Body of pancreas (tissue), 4 donors: Measurements from ENCODE around the gene OTOP1.

Source experiments
- CTCF ChIP-seq, 7 experiments: fragments of 450-650 bp in 4 of 7; fragments of 200-600 bp in 3 of 7; sonication (generic) in 3 of 7; IDR thresholded peaks; one replicate each; pipeline ENCODE4 v1.5.1; 2016 to 2019; ENCODE audit warnings: antibody characterized with exemption in 7 of 7
- POLR2A ChIP-seq, 3 donors: fragments of 450-650 bp; IDR thresholded peaks; one replicate each; pipeline ENCODE4 v1.6.1; 2016; ENCODE audit warnings: antibody characterized with exemption in 3 of 3, mild to moderate bottlenecking in 2 of 3

GRCh38 chr4:4217113-4217512, 9.6 kb downstream of the OTOP1 start:
- TF ChIP-seq CTCF (IDR thresholded peaks at IDR 0.05) (no peak), POLR2A (IDR thresholded peaks at IDR 0.05) (no peak)
